ENCODE results near the gene SFPQ. TPM values are rescaled to one million over a fixed set of nuclear protein-coding genes. Genes with fewer than 3 reads are reported as not detected.

Gene SFPQ
- total RNA-seq, 1 experiment from 2014 or later: 299 TPM

DNA sequence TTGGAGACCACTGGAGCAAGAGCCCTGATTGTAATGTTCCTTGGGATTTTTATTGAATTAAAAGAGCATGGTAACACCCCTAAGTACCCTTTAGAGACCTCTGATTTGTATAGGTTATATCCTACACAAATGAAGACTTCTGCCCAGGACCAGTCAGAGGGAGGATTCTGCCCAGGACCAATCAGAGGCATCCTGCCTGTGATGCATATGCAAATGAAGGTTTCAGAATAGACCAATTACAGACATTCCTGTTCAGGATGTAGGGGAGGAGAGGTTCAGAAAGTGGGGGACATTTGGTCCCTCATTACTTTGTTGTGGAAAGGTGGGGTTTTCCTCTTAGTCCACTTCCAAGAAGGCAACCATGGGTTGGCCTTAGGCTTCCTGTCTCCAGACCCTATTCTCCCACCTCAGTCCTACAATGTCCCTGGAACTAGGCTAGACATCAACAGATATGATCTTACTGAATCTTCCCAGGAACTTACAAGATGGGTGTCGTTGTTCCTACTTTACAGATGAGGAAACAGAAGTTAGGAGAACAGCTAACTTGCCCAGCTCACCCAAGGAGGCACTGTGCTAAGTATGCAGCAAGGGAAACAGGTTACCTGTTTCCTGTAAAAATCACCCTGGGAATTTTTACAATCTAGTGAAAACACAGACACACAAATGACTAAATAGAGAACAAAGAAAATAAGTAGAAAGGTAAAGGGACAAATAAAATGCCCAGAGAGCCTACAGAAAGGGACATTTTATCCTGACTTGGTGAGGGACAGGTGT lies 36.8 kb upstream of the SFPQ start:
- no TSS peak for BruUV-seq (replicated peaks)
- H3F3A ChIP-seq (ENCODE audit: insufficient read depth, low read depth): no peaks in the 10 kb centered on the region; the same call in 1 of the 2 replicates
- POLR2A ChIA-PET (ENCODE audit: unreplicated experiment): no interaction called here

DNA sequence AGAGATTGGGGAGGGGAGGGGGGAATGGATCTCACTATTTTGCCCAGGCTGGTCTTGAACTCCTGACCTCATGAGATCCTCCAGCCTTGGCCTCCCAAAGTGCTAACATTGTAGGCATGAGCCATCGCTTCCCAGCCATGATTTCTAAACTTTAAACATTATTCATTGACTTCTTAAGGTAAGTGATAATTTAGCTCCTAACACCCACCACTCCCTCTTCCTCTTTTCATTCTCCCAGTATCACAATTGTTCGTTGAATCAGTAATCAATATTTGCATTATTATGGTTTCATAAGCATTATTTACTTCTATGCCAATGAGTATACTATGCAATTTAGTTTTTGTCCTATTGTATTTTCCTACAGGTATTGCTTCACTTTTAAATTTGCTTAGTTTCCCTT lies 33.6 kb upstream of the SFPQ start:
- H3K4me3 ChIP-seq: no peak overlapping the region
- H3F3A ChIP-seq (ENCODE audit: insufficient read depth, low read depth): no peaks in the 10 kb centered on the region; the same call in 1 of the 2 replicates
- POLR2A ChIA-PET (ENCODE audit: unreplicated experiment): interaction anchor here (0.6 kb wide), 1 partner anchor 50 kb away, joined by 5 read pairs; no protein-coding TSS in a partner anchor
- H3K4me1 ChIP-seq (replicated peaks; ENCODE audit: insufficient read depth): no peaks in the 10 kb centered on the region
- intact Hi-C loops (cut with micrococcal nuclease; ENCODE audit: unreplicated experiment): no loop called here
- no peaks in the 10 kb centered on the region for H3K79me2 ChIP-seq (ENCODE audit: low read depth)
- no peak overlapping the region for H2AFZ ChIP-seq
- H3K9me2 ChIP-seq (ENCODE audit: insufficient read depth): no peaks in the 10 kb centered on the region
- no peak overlapping the region for H3K4me2 ChIP-seq
- no peaks in the 10 kb centered on the region for H3K36me3 ChIP-seq (ENCODE audit: low read depth)
- H3K27ac ChIP-seq: no peak overlapping the region
- CTCF ChIA-PET: no interaction called here
- H3K27me3 ChIP-seq (ENCODE audit: insufficient read depth, low read depth): no peaks in the 10 kb centered on the region
- TF ChIP-seq, protein P1, sequence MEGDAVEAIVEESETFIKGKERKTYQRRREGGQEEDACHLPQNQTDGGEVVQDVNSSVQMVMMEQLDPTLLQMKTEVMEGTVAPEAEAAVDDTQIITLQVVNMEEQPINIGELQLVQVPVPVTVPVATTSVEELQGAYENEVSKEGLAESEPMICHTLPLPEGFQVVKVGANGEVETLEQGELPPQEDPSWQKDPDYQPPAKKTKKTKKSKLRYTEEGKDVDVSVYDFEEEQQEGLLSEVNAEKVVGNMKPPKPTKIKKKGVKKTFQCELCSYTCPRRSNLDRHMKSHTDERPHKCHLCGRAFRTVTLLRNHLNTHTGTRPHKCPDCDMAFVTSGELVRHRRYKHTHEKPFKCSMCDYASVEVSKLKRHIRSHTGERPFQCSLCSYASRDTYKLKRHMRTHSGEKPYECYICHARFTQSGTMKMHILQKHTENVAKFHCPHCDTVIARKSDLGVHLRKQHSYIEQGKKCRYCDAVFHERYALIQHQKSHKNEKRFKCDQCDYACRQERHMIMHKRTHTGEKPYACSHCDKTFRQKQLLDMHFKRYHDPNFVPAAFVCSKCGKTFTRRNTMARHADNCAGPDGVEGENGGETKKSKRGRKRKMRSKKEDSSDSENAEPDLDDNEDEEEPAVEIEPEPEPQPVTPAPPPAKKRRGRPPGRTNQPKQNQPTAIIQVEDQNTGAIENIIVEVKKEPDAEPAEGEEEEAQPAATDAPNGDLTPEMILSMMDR (conservative IDR thresholded peaks at IDR 0.05): no peak
- H3K9me3 ChIP-seq (ENCODE audit: insufficient read depth, low read depth): no peaks in the 10 kb centered on the region
- H4K20me1 ChIP-seq (ENCODE audit: insufficient read depth): no peaks in the 10 kb centered on the region
- no TSS peak for BruUV-seq (replicated peaks)
- DNase-seq: no peak

More for the DNA sequence above, 36.8 kb upstream of the SFPQ start:
- CTCF ChIA-PET: no interaction called here
- no peaks in the 10 kb centered on the region for H3K9me2 ChIP-seq (ENCODE audit: insufficient read depth)
- intact Hi-C loops (cut with micrococcal nuclease; ENCODE audit: unreplicated experiment): no loop called here
- no peak overlapping the region for H3K27ac ChIP-seq
- H3K4me3 ChIP-seq: no peak overlapping the region
- H3K36me3 ChIP-seq (ENCODE audit: low read depth): no peaks in the 10 kb centered on the region
- no peak overlapping the region for H3K4me2 ChIP-seq
- H3K4me1 ChIP-seq (replicated peaks; ENCODE audit: insufficient read depth): no peaks in the 10 kb centered on the region
- no peaks in the 10 kb centered on the region for H3K9me3 ChIP-seq (ENCODE audit: insufficient read depth, low read depth)
- no peaks in the 10 kb centered on the region for H3K79me2 ChIP-seq (ENCODE audit: low read depth)
- no peaks in the 10 kb centered on the region for H3K27me3 ChIP-seq (ENCODE audit: insufficient read depth, low read depth)
- H4K20me1 ChIP-seq (ENCODE audit: insufficient read depth): no peaks in the 10 kb centered on the region
- TF ChIP-seq, protein P1 (conservative IDR thresholded peaks at IDR 0.05): no peak
- TF ChIP-seq EZH2 (IDR thresholded peaks at IDR 0.05; ENCODE audit: low read depth): no peak
- H2AFZ ChIP-seq: no peak overlapping the region
- DNase-seq: no peak

DNA sequence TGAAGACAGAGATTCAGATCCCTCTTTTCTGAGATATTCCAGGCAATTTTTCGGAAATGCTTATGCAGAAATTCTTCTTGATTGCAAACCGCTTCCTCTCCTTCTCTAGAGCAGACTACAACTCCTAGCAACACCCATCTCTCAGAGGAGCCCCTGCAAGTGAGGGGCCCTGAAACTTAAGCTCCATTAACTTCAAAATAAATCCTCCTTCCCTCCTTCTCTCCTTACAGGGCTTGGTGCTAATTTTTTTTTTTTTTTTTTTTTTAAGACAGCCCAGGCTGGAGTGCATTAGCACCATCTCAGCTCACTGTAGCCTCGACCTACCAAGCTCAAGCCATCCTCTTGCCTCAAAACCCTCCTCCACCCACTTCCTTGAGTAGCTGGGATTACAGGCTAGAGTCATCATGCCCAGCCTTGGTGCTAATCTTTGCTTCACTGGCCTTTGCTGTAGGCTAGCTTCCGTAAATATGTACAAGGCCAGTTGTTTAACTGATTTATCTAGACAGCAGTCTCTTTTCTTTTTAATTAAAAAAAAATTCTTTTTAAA lies 30.2 kb upstream of the SFPQ start:
- H4K20me1 ChIP-seq (ENCODE audit: insufficient read depth): no peaks in the 10 kb centered on the region
- DNase-seq: no peak
- TF ChIP-seq, protein P1 (conservative IDR thresholded peaks at IDR 0.05): no peak
- no peak for TF ChIP-seq EZH2 (IDR thresholded peaks at IDR 0.05; ENCODE audit: low read depth)
- H3K9me3 ChIP-seq (ENCODE audit: insufficient read depth, low read depth): no peaks in the 10 kb centered on the region
- H3K27me3 ChIP-seq (ENCODE audit: insufficient read depth, low read depth): no peaks in the 10 kb centered on the region
- H3K4me2 ChIP-seq: no peak overlapping the region
- no peaks in the 10 kb centered on the region for H3K4me1 ChIP-seq (replicated peaks; ENCODE audit: insufficient read depth)
- ChIA-PET POLR2A (ENCODE audit: unreplicated experiment) (no interaction called here), CTCF (interaction anchor here (0.6 kb wide), 2 partner anchors 254 to 468 kb away, joined by 3 to 4 read pairs; partner anchors contain the start of gene GJB5)
- H3K4me3 ChIP-seq: no peak overlapping the region
- H3F3A ChIP-seq (ENCODE audit: insufficient read depth, low read depth): no peaks in the 10 kb centered on the region
- no peak overlapping the region for H3K27ac ChIP-seq
- no peaks in the 10 kb centered on the region for H3K9me2 ChIP-seq (ENCODE audit: insufficient read depth)
- intact Hi-C loops (cut with micrococcal nuclease; ENCODE audit: unreplicated experiment): no loop called here
- H3K79me2 ChIP-seq (ENCODE audit: low read depth): no peaks in the 10 kb centered on the region
- no TSS peak for BruUV-seq (replicated peaks)
- H2AFZ ChIP-seq: no peak overlapping the region
- H3K36me3 ChIP-seq (ENCODE audit: low read depth): no peaks in the 10 kb centered on the region
